GM21390 (cell line): ENCODE data around the gene TOM1L1.
A peak's percentile ranks its signal among the peaks of the same experiment; 100 is the strongest.
"Not testable (repeated sequence)": the region's sequence is repeated elsewhere in the genome, so short reads cannot be mapped to it uniquely, and the experiment has no call there.

Experiments
- ATAC-seq: cut with Tn5 transposase; IDR thresholded peaks from one replicate; pipeline ENCODE4 v1.9.1; 2021; ENCODE audit not compliant: unreplicated experiment

TOM1L1 gene, protein sequence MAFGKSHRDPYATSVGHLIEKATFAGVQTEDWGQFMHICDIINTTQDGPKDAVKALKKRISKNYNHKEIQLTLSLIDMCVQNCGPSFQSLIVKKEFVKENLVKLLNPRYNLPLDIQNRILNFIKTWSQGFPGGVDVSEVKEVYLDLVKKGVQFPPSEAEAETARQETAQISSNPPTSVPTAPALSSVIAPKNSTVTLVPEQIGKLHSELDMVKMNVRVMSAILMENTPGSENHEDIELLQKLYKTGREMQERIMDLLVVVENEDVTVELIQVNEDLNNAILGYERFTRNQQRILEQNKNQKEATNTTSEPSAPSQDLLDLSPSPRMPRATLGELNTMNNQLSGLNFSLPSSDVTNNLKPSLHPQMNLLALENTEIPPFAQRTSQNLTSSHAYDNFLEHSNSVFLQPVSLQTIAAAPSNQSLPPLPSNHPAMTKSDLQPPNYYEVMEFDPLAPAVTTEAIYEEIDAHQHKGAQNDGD

DNA sequence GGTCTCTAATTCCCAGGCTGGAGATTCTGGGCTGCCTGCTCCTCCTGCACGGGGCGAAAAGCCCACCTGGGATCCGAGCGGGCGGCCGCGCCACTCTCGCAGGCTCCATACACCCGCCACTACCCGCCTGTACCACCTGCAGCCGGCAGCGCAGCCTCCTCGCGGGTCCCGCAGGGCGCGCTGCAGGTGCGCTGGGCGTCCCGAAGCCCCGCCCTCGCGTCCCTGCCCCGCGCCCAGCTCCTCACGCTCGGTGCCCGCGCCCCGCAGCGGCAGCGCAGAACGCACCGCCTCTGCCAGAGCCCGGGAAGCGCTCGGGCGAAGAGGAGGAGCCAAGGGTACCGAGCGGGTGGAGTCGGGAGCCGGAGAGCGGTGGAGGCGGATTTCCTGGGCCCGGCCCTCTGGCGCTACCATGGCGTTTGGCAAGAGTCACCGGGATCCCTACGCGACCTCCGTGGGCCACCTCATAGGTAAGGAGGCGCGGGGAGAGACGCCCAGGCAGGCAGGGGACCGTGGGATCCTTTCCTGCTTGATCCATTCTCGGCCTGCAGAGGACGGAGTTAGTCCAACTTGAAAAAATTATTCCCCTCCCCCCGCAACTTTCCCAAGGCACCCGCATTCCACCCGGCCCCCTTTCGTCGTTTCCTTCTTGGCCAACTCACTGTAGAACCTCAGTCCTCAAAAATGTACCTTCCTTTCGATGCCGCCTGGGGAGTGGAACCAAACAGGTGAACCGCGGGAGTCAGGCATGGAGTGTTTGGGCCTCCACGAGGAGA, at the start of gene TOM1L1:
TSS of gene TOM1L1 (plus strand) at position 396 of the 773 bp plus-strand sequence. CDS start at position 410, 14 bp downstream.
- ATAC-seq = peak; percentile 80

DNA sequence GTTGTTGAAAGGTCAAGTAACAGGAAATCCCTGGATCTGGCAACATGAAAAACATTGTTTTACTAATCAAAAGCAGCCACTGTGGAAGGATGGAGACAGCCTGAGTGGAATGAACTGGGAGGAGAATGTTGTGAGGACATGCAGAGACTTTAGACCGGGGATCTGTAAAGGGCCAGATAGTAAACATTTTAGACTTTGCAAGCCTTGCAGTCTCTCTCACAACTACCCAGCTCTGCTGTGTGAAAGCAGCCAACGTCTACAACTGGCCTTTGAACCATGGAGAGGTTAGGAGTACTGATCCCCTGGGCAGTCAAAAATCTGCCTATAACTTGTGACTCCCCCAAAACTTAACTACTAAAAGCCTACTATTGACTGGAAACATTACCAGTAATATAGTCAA, 41.5 kb upstream of the TOM1L1 start:
- ATAC-seq = no peak

DNA sequence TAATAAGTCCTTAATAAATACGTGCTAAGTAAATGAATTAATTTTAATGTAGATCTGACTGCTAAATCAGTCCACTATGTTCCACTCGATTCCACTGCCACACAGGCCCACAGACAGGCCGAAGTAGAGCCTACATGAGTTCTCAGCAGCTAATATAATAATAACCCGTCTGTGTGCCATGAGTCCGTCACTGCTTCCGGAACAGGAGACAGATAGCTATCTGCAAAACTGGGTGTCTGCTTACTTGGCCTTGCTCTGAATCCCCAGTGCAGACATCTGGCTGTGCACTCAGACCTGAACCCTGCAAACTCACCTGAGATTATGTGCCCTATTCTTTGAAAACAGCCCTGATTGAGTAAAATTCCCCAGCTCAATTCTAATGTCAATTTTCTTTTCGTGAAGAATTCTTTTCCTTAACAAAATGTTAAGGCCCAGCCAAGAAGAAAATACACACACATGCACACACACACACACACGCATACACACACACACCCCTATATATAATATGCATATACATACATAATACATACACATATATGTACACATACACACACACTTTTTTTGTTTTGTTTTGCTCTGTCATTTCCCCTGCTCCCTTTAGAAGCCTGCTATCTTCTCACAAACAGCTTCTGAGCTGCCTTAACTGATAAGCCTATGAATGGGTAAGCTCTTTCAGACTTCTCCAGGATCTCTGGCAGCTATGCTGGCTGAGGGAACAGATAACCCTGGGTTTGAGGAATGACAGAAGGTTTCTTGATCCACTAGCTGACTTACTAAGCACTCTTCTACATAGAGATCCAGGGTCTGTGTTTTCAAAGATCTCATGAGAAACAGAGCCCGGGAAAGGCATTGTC, 39.8 kb upstream of the TOM1L1 start:
- no peak for ATAC-seq

GRCh38 chr17:54861471-54861983, 39.1 kb upstream of the TOM1L1 start:
- ATAC-seq = no peak

DNA sequence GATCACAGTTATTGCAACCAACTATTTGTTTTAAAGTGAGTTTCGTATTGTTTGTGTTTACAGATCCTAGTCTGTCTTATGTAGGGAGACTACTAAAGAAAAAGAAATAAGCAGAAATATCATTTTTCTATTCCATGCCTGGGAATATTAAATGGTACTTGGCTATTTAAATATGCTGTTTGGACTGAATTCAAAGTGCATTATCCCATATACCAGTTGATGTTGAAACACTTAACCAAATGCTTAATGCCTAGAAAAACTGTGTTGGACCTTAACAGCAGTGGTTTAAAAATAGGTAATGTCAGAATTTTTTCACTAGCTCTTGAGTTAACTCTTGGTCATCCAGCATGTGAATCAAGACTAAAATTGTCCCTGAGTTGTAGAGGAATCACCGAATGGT, 37.5 kb upstream of the TOM1L1 start:
- ATAC-seq = no peak

DNA sequence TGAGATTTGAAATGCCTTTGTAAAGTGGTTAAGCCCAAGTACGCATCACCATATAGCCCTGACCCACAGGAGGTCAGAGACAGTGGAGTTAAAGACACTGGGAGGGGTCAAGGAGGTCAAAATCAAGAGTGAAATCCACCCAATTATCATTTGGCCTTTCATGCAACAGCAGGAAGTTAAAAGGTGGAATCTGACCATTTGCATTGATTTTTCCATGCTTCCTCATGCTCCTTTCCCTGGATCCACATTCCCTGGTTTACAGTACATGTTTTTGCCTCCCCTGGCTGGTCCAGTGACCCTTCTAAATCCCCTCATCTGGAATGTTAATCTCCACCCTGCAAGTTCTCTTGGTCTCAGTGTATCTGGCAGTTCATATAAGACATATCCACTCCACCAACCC, 36.6 kb upstream of the TOM1L1 start:
- ATAC-seq = no peak

DNA sequence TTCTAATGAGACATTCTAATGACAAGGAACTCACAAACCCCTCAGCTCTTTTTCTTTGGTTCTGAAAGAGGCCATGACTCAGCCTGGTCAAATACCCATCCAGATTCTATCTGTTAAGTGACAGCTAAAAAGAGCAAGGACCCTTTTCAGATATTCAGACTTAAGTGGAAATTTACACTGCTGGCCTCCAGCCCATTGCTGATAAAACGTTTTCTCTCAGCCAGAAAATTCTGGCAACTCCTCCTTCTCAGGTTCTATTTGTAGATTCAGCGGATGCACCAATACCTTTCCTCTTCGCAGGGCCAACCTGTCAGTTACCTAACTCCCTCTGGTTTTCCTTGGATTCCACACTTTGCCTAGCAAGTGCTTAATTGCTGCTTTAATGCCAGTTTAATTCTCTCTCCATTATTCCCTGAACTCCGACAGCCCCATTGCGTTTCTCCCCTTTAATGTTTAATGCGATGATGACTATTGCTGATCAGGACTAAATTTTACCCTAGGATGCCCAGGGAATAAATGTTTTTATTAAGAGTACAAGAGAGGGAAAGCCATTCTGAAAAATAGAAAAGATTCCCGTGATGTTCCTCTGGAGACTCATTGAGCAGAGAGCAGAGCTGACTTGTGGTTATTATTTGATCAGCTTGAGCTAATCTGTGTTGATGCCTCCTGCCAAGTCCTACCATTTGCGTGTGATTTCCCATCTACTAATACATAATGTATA, 35.9 kb upstream of the TOM1L1 start:
- ATAC-seq = no peak

- no peak for ATAC-seq
These were observed 33.0 kb upstream of the TOM1L1 start for GRCh38 chr17:54867634-54868033.

GRCh38 chr17:54870671-54871175, 29.9 kb upstream of the TOM1L1 start:
- no peak for ATAC-seq

GRCh38 chr17:54875906-54876305, 24.7 kb upstream of the TOM1L1 start:
- ATAC-seq = not testable (repeated sequence)

DNA sequence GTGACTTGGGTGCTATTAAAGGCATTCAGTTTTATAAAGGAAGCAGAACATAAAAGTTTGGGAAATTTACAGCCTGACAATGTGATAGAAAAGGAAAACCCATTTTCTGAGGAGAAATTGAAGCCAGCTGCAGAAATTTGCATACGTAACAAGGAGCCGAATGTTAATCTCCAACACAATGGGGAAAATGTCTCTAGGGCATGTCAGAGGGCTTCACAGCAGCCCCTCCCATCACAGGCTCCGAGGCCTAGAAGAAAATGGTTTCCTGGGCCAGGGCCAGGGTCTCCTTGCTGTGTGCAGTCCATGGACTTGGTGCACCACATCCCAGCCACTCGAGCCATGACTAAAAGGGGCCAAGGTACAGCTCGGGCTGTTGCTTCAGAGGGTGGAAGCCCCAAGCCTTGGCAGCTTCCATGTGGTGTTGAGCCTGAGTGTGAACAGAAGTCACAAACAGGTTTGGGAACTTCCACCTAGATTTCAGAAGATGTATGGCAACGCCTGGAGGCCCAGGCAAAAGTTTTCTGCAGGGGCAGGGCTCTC, 23.9 kb upstream of the TOM1L1 start:
- no peak for ATAC-seq

DNA sequence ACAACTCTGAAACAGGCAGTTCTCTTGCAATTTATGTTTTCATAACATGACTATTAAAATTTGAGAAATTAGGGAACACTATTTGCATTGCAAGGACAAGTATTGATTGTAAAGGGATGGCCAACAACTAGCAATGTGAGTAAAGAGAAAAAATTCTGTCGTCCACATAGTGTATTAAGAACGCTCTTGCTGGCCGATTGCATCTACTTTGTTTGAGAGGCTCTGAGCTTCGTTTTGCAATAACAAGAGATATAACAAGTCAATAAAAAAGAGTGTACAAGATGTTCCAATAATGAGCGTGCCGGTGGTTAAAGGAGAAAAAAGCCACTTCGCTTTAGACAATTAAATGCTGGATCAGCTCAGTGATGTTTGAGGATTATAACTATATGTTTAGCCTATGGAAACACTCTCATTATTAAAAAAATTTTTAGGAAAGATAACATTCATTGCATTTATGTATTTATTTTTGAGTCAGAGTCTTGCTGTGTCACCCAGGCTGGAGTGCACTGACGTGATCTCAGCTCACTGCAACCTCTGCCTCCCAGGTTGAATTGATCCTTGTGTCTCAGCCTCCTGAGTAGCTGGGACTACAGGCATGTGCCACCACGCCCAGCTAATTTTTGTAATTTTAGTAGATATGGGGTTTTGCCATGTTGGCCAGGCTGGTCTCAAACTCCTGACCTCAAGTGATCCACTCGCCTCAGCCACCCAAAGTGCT, 19.2 kb upstream of the TOM1L1 start:
- no peak for ATAC-seq

DNA sequence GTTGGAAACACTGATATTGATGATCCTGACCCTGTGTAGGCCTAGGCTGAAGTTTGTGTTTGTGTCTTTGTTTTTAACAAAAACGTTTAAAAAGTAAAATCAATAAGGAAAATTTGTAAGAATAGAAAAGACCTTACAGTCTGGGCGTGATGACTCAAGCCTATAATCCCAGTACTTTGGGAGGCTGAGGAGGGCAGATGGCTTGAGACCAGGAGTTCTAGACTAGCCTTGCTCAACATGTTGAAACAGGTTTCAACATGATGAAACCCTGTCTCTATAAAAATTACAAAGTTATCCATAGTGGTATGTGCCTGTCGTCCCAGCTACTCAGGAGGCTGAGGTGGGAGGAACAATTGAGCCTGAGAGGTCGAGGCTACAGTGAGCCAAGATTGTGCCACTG, 18.3 kb upstream of the TOM1L1 start:
- ATAC-seq = no peak

- peak; percentile 92 for ATAC-seq
These were observed 17.7 kb upstream of the TOM1L1 start for GRCh38 chr17:54882950-54883349.

GRCh38 chr17:54883939-54884338, 16.7 kb upstream of the TOM1L1 start:
- ATAC-seq = no peak

GRCh38 chr17:54887787-54888186, 12.9 kb upstream of the TOM1L1 start:
- no peak for ATAC-seq

DNA sequence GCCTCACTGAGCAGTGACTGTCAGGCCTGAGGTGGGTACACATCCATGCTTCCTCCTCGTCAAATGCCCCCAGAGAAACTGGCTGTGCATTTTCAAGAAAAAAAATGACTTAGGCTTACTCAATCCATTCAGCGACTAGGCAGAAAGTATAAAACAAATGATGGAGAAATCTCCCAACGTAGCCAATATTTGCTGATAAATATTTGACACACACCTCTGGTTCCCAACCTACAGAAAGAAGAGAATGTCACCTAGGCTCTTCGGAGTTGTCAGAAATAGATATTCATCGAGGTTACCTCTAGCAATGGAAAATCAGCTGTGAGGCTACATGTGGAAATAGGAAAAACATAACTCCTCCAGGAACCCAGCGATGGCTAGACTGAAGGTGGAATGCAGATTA, 12.4 kb upstream of the TOM1L1 start:
- ATAC-seq = no peak

DNA sequence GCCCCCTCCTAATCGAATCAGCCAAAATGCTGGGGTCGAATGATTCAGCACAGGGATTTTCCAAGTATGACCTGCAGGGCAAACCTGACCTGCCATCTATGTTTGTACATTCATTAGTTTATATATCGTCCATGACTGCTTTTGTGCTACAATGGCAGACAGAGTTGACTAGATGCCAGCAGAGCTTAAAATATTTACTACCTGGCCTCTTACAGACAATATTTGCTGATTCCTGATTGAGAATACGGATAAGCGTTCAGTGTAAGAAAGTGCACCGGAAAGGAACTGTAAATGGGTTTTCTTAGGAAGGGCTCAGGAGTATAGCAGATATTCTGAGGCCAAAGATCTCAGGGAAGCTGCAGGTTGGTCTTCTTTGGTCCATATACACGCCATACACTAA, 11.7 kb upstream of the TOM1L1 start:
- ATAC-seq = no peak

DNA sequence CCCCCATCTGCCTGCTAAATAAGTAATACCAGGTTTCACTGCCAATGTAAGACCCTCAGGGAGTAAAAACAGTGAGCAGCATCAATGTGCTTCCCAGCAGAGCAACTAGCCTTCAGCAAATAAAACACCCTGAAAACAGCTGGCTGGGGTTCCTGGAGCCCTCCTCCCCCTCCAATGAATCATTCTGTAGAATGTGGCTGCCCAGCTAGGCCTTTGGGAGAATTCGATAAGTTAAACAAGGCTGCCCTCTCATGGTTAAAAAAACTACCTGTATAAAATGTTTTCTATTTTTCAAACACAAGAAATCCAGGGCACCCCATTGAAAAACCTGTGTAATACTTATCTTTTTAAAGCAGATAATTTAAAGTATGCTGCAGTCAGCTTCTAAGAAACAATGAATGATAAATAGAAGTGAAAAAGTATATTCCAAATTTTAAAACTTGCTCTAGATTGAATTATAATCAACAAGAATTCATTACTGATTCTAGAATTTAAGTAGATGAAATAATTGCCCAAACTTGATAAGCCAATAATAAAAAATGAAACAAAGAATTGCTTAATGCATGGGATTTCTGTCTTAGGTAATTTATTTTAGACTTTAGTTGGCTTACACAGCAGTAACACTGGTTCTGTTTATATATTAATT, 9.4 kb upstream of the TOM1L1 start:
- ATAC-seq = no peak
